DND-41 (cell line): ENCODE measurements around the gene USP13.

Experiments
- ATAC-seq: fragments of 200-7000 bp; cut with Tn5 transposase; 3 replicates; pipeline ENCODE4 v1.9.1; 2021; ENCODE audit warnings: low read depth; ENCODE audit not compliant: insufficient read depth
- DNase-seq: peaks from one replicate; pipeline ENCODE4 v3.0.0-alpha.2; 2020
- H2AFZ ChIP-seq: 2 replicates; pipeline ENCODE4 v1.6.0; 2012; ENCODE audit warnings: low read depth, low read length
- H3K27ac ChIP-seq: 2 replicates; pipeline ENCODE4 v1.5.1; 2012; ENCODE audit warnings: low read length, inconsistent platforms
- H3K27me3 ChIP-seq: fragments of 200-600 bp; sonication (generic); 2 replicates; pipeline ENCODE4 v1.6.0; 2012; ENCODE audit warnings: low read length, mild to moderate bottlenecking, inconsistent platforms; ENCODE audit not compliant: insufficient read depth, poor library complexity
- H3K36me3 ChIP-seq: 2 replicates; pipeline ENCODE4 v1.5.1; 2012; ENCODE audit warnings: low read length, inconsistent platforms; ENCODE audit not compliant: insufficient read depth
- H3K4me1 ChIP-seq: 2 replicates; pipeline ENCODE4 v1.5.1; 2012; ENCODE audit warnings: mild to moderate bottlenecking, low read length; ENCODE audit not compliant: insufficient read depth
- H3K4me2 ChIP-seq: 2 replicates; pipeline ENCODE4 v1.6.0; 2012; ENCODE audit warnings: mild to moderate bottlenecking, moderate library complexity, low read length, inconsistent platforms; ENCODE audit not compliant: insufficient read depth
- H3K4me3 ChIP-seq, 2 experiments: fragments of 200-600 bp in 1 of 2; shearing (Covaris generic) in 1 of 2; 2 replicates each; pipeline ENCODE4 v1.5.1; 2012 to 2016; ENCODE audit warnings: inconsistent platforms in 2 of 2, low read length in 2 of 2, mild to moderate bottlenecking in 2 of 2, low read depth in 1 of 2, moderate library complexity in 1 of 2
- H3K79me2 ChIP-seq: 2 replicates; pipeline ENCODE4 v1.6.0; 2012; ENCODE audit warnings: low read length, inconsistent platforms; ENCODE audit not compliant: insufficient read depth
- H3K9ac ChIP-seq: 2 replicates; pipeline ENCODE4 v1.6.0; 2012; ENCODE audit warnings: low read depth, mild to moderate bottlenecking, inconsistent platforms, low read length, moderate library complexity
- H3K9me3 ChIP-seq: 2 replicates; pipeline ENCODE4 v1.5.1; 2012; ENCODE audit warnings: low read length, moderate library complexity, mild to moderate bottlenecking, inconsistent platforms; ENCODE audit not compliant: insufficient read depth, severe bottlenecking
- H4K20me1 ChIP-seq: 2 replicates; pipeline ENCODE4 v1.6.0; 2012; ENCODE audit warnings: low read length; ENCODE audit not compliant: insufficient read depth
- EZH2 ChIP-seq: IDR thresholded peaks from 3 replicates; pipeline ENCODE4 v1.6.1; 2012; ENCODE audit warnings: borderline replicate concordance, low read depth, mild to moderate bottlenecking, moderate library complexity, low read length, inconsistent platforms; ENCODE audit not compliant: severe bottlenecking
- TF ChIP-seq, protein P1 (sequence below): IDR thresholded peaks from 2 replicates; pipeline ENCODE4 v1.5.1; 2012; ENCODE audit warnings: borderline replicate concordance, low read length, moderate library complexity, mild to moderate bottlenecking; ENCODE audit not compliant: poor library complexity, severe bottlenecking; ENCODE audit errors: extremely low read depth

Gene USP13

DNA sequence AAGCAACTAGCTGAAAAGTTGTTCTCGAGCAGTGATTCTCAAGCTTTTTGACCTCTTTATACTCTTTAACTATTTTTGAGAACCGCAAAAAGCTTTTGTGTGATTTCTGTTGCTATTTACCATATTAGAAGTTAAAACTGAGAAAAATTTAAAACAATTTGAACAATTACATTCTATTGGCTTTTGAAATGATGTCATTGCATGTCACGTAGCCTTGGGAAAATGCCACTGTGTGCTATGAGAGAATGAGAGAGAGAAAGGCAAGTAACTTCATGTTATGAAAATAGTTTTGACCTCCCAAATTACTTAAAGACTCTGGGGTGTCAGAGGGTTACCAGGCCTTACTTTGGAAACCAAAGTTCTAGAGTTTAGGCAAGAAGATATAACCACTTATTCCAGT is 8.0 kb downstream of the USP13 start:
- H3K27ac ChIP-seq: no peak overlapping the region
- peaks cover 7% of the 10 kb centered on the region; the same call in 1 of the 2 replicates for H3K36me3 ChIP-seq
- H3K27me3 ChIP-seq: no peaks in the 10 kb centered on the region
- peaks cover 56% of the 10 kb centered on the region; the same call in 1 of the 2 replicates for H4K20me1 ChIP-seq
- H3K9ac ChIP-seq: no peak overlapping the region
- H3K4me1 ChIP-seq: peaks cover 15% of the 10 kb centered on the region; the same call in 1 of the 2 replicates
- no peak overlapping the region for H3K4me2 ChIP-seq
- H3K4me3 ChIP-seq: no peak overlapping the region
- ATAC-seq (no peak), DNase-seq (no peak)
- peaks cover 95% of the 10 kb centered on the region for H3K79me2 ChIP-seq
- no peak overlapping the region for H2AFZ ChIP-seq
- H3K9me3 ChIP-seq: no peaks in the 10 kb centered on the region
- TF ChIP-seq, protein P1, sequence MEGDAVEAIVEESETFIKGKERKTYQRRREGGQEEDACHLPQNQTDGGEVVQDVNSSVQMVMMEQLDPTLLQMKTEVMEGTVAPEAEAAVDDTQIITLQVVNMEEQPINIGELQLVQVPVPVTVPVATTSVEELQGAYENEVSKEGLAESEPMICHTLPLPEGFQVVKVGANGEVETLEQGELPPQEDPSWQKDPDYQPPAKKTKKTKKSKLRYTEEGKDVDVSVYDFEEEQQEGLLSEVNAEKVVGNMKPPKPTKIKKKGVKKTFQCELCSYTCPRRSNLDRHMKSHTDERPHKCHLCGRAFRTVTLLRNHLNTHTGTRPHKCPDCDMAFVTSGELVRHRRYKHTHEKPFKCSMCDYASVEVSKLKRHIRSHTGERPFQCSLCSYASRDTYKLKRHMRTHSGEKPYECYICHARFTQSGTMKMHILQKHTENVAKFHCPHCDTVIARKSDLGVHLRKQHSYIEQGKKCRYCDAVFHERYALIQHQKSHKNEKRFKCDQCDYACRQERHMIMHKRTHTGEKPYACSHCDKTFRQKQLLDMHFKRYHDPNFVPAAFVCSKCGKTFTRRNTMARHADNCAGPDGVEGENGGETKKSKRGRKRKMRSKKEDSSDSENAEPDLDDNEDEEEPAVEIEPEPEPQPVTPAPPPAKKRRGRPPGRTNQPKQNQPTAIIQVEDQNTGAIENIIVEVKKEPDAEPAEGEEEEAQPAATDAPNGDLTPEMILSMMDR: no peak
- no peak for TF ChIP-seq EZH2

DNA sequence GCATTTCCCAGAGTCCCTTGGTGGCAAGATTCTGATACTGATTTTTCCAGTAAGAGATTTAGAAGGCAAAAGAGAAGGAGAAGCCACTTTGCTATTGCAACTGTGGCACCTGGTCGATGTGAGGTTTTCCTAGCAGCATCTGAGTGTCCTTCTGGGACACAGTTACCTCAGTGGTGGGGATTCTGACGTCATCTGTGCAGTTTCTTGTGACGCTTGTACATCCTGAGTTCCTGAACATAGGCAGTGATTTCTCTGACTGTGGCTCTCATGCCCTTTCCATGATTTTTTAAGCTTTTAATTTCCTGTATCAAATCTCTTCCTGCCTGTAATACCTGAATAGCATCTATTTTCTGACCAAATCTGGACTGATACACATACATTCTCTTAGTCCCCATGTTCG is 8.9 kb downstream of the USP13 start:
- no peak overlapping the region for H3K4me2 ChIP-seq
- ATAC-seq: no peak

GRCh38 chr3:179663093-179663492 is 10.3 kb downstream of the USP13 start:
- DNase-seq (no peak), ATAC-seq (no peak)
- no peak overlapping the region for H3K27ac ChIP-seq
- H3K27me3 ChIP-seq: no peaks in the 10 kb centered on the region
- H4K20me1 ChIP-seq: peaks cover 52% of the 10 kb centered on the region; the same call in 1 of the 2 replicates
- TF ChIP-seq EZH2: no peak
- TF ChIP-seq, protein P1: no peak
- no peaks in the 10 kb centered on the region for H3K9me3 ChIP-seq
- no peak overlapping the region for H3K9ac ChIP-seq
- H2AFZ ChIP-seq: no peak overlapping the region
- H3K36me3 ChIP-seq: no peaks in the 10 kb centered on the region
- H3K4me1 ChIP-seq: 0 out of 2 replicates have a peak, but pooled peaks cover 7% of the 10 kb centered on the region
- peaks cover 95% of the 10 kb centered on the region for H3K79me2 ChIP-seq
- H3K4me3 ChIP-seq: no peak overlapping the region
- H3K4me2 ChIP-seq: no peak overlapping the region

More for the DNA sequence above, 8.9 kb downstream of the USP13 start:
- Histone ChIP-seq H3K4me1 (0 out of 2 replicates have a peak, but pooled peaks cover 7% of the 10 kb centered on the region), H2AFZ (no peak overlapping the region), H3K9me3 (no peaks in the 10 kb centered on the region), H4K20me1 (peaks cover 55% of the 10 kb centered on the region; the same call in 1 of the 2 replicates), H3K27me3 (no peaks in the 10 kb centered on the region), H3K79me2 (peaks cover 95% of the 10 kb centered on the region), H3K36me3 (no peaks in the 10 kb centered on the region), H3K4me3 (no peak overlapping the region), H3K9ac (no peak overlapping the region), H3K27ac (no peak overlapping the region)
- TF ChIP-seq, protein P1: no peak
- no peak for TF ChIP-seq EZH2
- DNase-seq: no peak
